ENCODE data around the gene GSG1L.

GSG1L gene

GRCh38 chr16:27952811-27953210 lies 110.7 kb downstream of the GSG1L start:
- H3K4me3 ChIP-seq (ENCODE audit: low read depth, low read length), result no peak overlapping the region
- TF ChIP-seq, protein P1, sequence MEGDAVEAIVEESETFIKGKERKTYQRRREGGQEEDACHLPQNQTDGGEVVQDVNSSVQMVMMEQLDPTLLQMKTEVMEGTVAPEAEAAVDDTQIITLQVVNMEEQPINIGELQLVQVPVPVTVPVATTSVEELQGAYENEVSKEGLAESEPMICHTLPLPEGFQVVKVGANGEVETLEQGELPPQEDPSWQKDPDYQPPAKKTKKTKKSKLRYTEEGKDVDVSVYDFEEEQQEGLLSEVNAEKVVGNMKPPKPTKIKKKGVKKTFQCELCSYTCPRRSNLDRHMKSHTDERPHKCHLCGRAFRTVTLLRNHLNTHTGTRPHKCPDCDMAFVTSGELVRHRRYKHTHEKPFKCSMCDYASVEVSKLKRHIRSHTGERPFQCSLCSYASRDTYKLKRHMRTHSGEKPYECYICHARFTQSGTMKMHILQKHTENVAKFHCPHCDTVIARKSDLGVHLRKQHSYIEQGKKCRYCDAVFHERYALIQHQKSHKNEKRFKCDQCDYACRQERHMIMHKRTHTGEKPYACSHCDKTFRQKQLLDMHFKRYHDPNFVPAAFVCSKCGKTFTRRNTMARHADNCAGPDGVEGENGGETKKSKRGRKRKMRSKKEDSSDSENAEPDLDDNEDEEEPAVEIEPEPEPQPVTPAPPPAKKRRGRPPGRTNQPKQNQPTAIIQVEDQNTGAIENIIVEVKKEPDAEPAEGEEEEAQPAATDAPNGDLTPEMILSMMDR (IDR thresholded peaks at IDR 0.05; ENCODE audit: low read depth, low read length), result no peak
- TF ChIP-seq MYC (IDR thresholded peaks at IDR 0.05; ENCODE audit: low read depth, low read length), result no peak
- TF ChIP-seq POLR2A (IDR thresholded peaks at IDR 0.05; ENCODE audit: extremely low read depth, insufficient read length), result no peak
- TF ChIP-seq, protein P2, sequence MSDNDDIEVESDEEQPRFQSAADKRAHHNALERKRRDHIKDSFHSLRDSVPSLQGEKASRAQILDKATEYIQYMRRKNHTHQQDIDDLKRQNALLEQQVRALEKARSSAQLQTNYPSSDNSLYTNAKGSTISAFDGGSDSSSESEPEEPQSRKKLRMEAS (IDR thresholded peaks at IDR 0.05; ENCODE audit: low read depth, low read length), result no peak
- no peak for DNase-seq (ENCODE audit: low read depth)

GRCh38 chr16:27951489-27952120 lies 111.9 kb downstream of the GSG1L start:
- DNase-seq (ENCODE audit: low read depth), result no peak
- no peak overlapping the region for H3K4me3 ChIP-seq (ENCODE audit: low read depth, low read length)
- TF ChIP-seq POLR2A (IDR thresholded peaks at IDR 0.05; ENCODE audit: extremely low read depth, insufficient read length) (no peak), MYC (IDR thresholded peaks at IDR 0.05; ENCODE audit: low read depth, low read length) (no peak)

DNA sequence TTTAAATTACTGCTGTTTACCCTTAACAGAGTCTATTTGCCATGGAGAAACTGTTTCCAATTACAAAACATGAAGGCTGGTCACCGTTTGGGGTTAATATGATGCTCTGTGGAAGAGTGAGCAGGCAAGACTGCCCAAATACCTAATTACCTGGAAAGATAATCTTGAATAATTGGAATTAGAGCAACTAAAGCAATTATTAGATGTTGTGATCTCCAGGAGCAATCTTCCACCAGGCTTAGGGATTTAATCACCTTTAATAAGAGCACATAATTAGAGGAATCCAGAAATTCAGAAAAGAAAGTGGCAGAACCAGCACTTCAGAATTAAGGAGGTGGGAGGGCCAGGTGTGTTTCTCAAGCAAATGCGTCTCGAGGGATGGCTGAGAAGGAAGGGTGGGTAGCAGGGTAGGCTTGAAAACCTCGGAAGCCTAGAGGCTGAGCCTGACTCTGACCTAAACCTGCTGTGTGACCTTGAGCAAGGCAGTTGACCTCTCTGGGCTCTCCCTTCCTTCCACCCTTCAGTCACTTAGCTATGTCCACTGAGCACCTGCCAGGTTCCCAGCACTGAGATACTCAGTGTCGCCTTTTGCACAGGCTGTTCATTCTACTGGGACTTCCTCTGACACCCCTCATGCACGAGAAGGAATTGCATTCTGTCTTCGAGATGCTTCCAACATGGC lies 113.2 kb downstream of the GSG1L start:
- no peak for DNase-seq (ENCODE audit: low read depth)
- no peak for TF ChIP-seq POLR2A (IDR thresholded peaks at IDR 0.05; ENCODE audit: extremely low read depth, insufficient read length)
- TF ChIP-seq, protein P1 (IDR thresholded peaks at IDR 0.05; ENCODE audit: low read depth, low read length), result no peak
- no peak for TF ChIP-seq MYC (IDR thresholded peaks at IDR 0.05; ENCODE audit: low read depth, low read length)
- TF ChIP-seq, protein P2 (IDR thresholded peaks at IDR 0.05; ENCODE audit: low read depth, low read length), result no peak

DNA sequence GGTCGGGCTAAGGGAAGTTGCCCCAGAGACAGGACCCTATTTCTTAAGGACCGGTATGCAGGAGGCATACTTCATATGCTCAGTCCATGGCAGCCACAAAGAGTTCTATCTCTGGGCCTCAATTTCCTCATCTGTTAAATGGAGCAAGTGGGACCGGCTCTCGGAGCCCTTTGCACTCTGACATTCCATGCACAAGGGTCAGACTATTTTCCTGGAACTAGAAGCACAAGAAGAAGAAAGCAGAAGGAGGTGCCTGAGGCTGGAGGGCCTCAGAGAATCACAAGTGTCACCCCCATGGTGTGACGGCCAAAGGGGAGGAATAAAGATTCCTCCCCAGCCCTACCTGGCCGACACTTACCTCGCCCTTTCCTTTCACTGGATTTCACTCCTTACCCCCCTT lies 115.8 kb downstream of the GSG1L start:
- TF ChIP-seq, protein P1 (IDR thresholded peaks at IDR 0.05; ENCODE audit: low read depth, low read length), result no peak
- TF ChIP-seq, protein P2 (IDR thresholded peaks at IDR 0.05; ENCODE audit: low read depth, low read length), result no peak
- TF ChIP-seq MYC (IDR thresholded peaks at IDR 0.05; ENCODE audit: low read depth, low read length) (no peak), POLR2A (IDR thresholded peaks at IDR 0.05; ENCODE audit: extremely low read depth, insufficient read length) (no peak)
- DNase-seq (ENCODE audit: low read depth), result no peak
- H3K4me3 ChIP-seq (ENCODE audit: low read depth, low read length), result no peak overlapping the region

More for the DNA sequence above, 113.2 kb downstream of the GSG1L start:
- H3K4me3 ChIP-seq (ENCODE audit: low read depth, low read length), result no peak overlapping the region

DNA sequence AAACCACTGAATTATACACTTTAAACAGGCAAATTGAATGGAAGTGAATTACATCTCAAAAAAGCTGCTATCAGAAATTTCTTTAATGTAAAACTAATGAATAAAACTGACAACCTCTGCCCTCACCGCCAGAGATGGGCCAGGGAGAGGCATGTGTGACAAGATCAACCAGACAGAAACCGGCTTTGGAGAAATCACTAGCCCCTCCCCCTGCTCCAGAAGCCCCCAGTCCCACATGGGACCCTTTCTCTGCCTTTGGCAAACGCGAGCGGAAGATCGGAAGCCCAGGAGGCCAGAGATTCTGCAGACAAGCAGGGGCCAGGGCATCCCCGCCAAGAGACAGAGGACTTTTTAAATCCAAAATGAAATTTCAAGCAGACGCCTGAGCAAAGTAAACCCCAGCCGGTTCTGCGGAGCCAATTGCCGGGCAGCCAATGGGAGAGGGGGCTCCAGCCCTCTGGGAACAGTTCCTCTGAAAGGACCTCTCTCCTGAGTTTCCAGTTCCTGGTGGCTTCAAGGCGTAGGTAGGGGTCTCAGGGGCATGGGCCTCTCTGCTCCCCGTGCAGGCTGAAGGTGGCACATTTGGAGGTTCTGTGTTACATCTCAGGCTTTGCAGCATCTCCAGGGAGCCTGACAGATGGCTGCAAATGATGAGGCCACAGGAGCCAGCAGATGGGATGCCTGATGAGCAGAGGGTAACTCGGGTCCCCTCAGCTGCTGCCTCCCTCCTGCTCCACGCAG lies 118.1 kb downstream of the GSG1L start:
- H3K4me3 ChIP-seq (ENCODE audit: low read depth, low read length), result no peak overlapping the region

More for the DNA sequence above, 118.1 kb downstream of the GSG1L start:
- TF ChIP-seq, protein P2 (IDR thresholded peaks at IDR 0.05; ENCODE audit: low read depth, low read length), result no peak
- TF ChIP-seq MYC (IDR thresholded peaks at IDR 0.05; ENCODE audit: low read depth, low read length) (no peak), POLR2A (IDR thresholded peaks at IDR 0.05; ENCODE audit: extremely low read depth, insufficient read length) (no peak)
- TF ChIP-seq, protein P1 (IDR thresholded peaks at IDR 0.05; ENCODE audit: low read depth, low read length), result no peak
- no peak for DNase-seq (ENCODE audit: low read depth)

Measured in NB4 (cell line).